HL-60 (cell line): ENCODE data around the gene GPR84.

Source experiments
- CTCF ChIP-seq: IDR thresholded peaks from one replicate; pipeline ENCODE4 v1.5.1; 2011; ENCODE audit warnings: low read length, control low read depth, inconsistent platforms; ENCODE audit not compliant: insufficient read depth
- GABPA ChIP-seq: IDR thresholded peaks from 2 replicates; pipeline ENCODE4 v1.6.1; 2012; ENCODE audit warnings: low read depth
- POLR2AphosphoS5 ChIP-seq: IDR thresholded peaks from 2 replicates; pipeline ENCODE4 v1.6.1; 2012; ENCODE audit warnings: low read depth
- REST ChIP-seq: IDR thresholded peaks from 2 replicates; pipeline ENCODE4 v1.6.1; 2012; ENCODE audit warnings: low read depth; ENCODE audit not compliant: insufficient replicate concordance
- SPI1 ChIP-seq: IDR thresholded peaks from 2 replicates; pipeline ENCODE4 v1.6.1; 2012; ENCODE audit warnings: low read depth, mild to moderate bottlenecking, borderline replicate concordance

- TF ChIP-seq CTCF, result no peak
- TF ChIP-seq POLR2AphosphoS5, result no peak
- TF ChIP-seq REST, result no peak
- no peak for TF ChIP-seq GABPA
- TF ChIP-seq SPI1, result no peak
Measured at GRCh38 chr12:54352891-54353874, 11.1 kb downstream of the GPR84 start.
